Liver (tissue), 3 donors: ENCODE results near the gene ULK3.

Experiments
- CTCF ChIP-seq: fragments of 150-350 bp; IDR thresholded peaks from 2 replicates; pipeline ENCODE4 v1.5.1; 2017; ENCODE audit warnings: improper control_type of control experiment, low read depth, low read length; ENCODE audit not compliant: missing input control
- GABPA ChIP-seq, 2 donors: IDR thresholded peaks in 1 of 2; conservative IDR thresholded peaks in 1 of 2; 2 replicates each; pipeline ENCODE4 v1.6.1; 2016; ENCODE audit warnings: antibody characterized with exemption in 2 of 2, mild to moderate bottlenecking in 1 of 2, moderate library complexity in 1 of 2
- HNF4G ChIP-seq: IDR thresholded peaks from 2 replicates; pipeline ENCODE4 v1.6.1; 2016; ENCODE audit warnings: antibody characterized with exemption
- RAD21 ChIP-seq, 2 donors: IDR thresholded peaks; 2 replicates each; pipeline ENCODE4 v1.6.1; 2016; ENCODE audit warnings: antibody characterized with exemption in 2 of 2, mild to moderate bottlenecking in 2 of 2
- ZBTB33 ChIP-seq: IDR thresholded peaks from 2 replicates; pipeline ENCODE4 v1.6.1; 2016; ENCODE audit warnings: antibody characterized with exemption
- donor health status: healthy.
- donor health status: healthy.

GRCh38 chr15:74855857-74856256 lies 12.9 kb upstream of the ULK3 start:
- no peak for TF ChIP-seq RAD21 (IDR thresholded peaks at IDR 0.05)
- TF ChIP-seq CTCF = no peak
- TF ChIP-seq GABPA (IDR thresholded peaks at IDR 0.05 in 1 of 2, conservative IDR thresholded peaks at IDR 0.05 in 1 of 2) = no peak
- TF ChIP-seq HNF4G = no peak
- no peak for TF ChIP-seq ZBTB33
